A549 (cell line): Measurements from ENCODE around the gene CLIP2.
"Not testable (repeated sequence)": the region's sequence is repeated elsewhere in the genome, so short reads cannot be mapped to it uniquely, and the experiment has no call there.

Experiments used
- CTCF ChIP-seq: fragments of >200 bp; sonication (Bioruptor Twin); formaldehyde crosslinking; IDR thresholded peaks from 3 replicates; pipeline ENCODE4 v1.5.1; 2016
- FOXS1 ChIP-seq: fragments of 250-450 bp; sonication (Bioruptor Pico); IDR thresholded peaks from 2 replicates; pipeline ENCODE4 v1.5.0; 2020; ENCODE audit warnings: mild to moderate bottlenecking, moderate library complexity
- KDM5A ChIP-seq: fragments of 200-600 bp; sonication (generic); IDR thresholded peaks from 2 replicates; pipeline ENCODE4 v1.6.1; 2016; ENCODE audit warnings: antibody characterized with exemption, mild to moderate bottlenecking
- PBX3 ChIP-seq: IDR thresholded peaks from 2 replicates; pipeline ENCODE4 v1.6.1; 2012
- PHF8 ChIP-seq: fragments of 200-600 bp; sonication (generic); IDR thresholded peaks from 2 replicates; pipeline ENCODE4 v1.6.1; 2016; ENCODE audit warnings: low read depth, mild to moderate bottlenecking, antibody characterized with exemption, moderate library complexity, borderline replicate concordance
- POLR2A ChIP-seq: IDR thresholded peaks from 2 replicates; pipeline ENCODE4 v1.6.1; 2012; ENCODE audit warnings: mild to moderate bottlenecking, low read length
- RNF2 ChIP-seq: fragments of 200-600 bp; sonication (generic); IDR thresholded peaks from 2 replicates; pipeline ENCODE4 v1.6.1; 2016; ENCODE audit warnings: low read depth, mild to moderate bottlenecking, antibody characterized with exemption, moderate library complexity, borderline replicate concordance

- TF ChIP-seq PHF8; RNF2; CTCF; POLR2A; FOXS1 (CRISPR knock-in tag); PBX3; KDM5A: not testable (repeated sequence)
Observed at GRCh38 chr7:74322892-74323291, 33.7 kb downstream of the CLIP2 start.
